ENCODE data around the gene NEK11.

DNA sequence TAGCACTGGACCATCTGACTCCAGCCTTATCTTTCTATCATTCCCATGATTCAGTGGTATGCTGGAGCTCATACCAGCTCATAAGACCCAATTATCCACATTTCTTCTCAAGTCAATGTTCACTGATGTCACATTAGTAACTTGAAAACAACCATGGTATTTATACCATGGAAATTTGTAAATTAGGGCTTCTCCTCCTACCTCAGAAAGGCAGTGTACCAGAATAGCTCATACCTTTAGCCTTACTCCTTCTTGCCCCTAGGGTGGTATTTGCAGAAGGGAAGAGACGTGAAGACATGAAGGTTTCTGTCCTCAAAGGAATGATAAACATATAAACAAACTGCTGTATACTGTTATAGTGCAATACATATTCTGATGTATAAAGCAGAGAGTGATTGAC lies 114.2 kb downstream of the NEK11 start:
- TF ChIP-seq TAF1 (IDR thresholded peaks at IDR 0.05; ENCODE audit: borderline replicate concordance, low read depth, low read length) (no peak), POLR2A (IDR thresholded peaks at IDR 0.05; ENCODE audit: low read depth, low read length) (no peak)
